ENCODE results near the gene LOXHD1.

LOXHD1 gene

GRCh38 chr18:46462523-46462922 lies 194.5 kb downstream of the LOXHD1 start:
- TF ChIP-seq, protein P1, sequence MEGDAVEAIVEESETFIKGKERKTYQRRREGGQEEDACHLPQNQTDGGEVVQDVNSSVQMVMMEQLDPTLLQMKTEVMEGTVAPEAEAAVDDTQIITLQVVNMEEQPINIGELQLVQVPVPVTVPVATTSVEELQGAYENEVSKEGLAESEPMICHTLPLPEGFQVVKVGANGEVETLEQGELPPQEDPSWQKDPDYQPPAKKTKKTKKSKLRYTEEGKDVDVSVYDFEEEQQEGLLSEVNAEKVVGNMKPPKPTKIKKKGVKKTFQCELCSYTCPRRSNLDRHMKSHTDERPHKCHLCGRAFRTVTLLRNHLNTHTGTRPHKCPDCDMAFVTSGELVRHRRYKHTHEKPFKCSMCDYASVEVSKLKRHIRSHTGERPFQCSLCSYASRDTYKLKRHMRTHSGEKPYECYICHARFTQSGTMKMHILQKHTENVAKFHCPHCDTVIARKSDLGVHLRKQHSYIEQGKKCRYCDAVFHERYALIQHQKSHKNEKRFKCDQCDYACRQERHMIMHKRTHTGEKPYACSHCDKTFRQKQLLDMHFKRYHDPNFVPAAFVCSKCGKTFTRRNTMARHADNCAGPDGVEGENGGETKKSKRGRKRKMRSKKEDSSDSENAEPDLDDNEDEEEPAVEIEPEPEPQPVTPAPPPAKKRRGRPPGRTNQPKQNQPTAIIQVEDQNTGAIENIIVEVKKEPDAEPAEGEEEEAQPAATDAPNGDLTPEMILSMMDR (IDR thresholded peaks at IDR 0.05; ENCODE audit: insufficient read depth, low read depth, low read length, missing control alignments) = no peak
- no peak for DNase-seq (ENCODE audit: low read depth)
- no peak overlapping the region for H3K4me3 ChIP-seq (ENCODE audit: low read length)

GRCh38 chr18:46461993-46462392 lies 195.0 kb downstream of the LOXHD1 start:
- DNase-seq (ENCODE audit: low read depth) = no peak
- TF ChIP-seq, protein P1 (IDR thresholded peaks at IDR 0.05; ENCODE audit: insufficient read depth, low read depth, low read length, missing control alignments) = no peak
- no peak overlapping the region for H3K4me3 ChIP-seq (ENCODE audit: low read length)

DNA sequence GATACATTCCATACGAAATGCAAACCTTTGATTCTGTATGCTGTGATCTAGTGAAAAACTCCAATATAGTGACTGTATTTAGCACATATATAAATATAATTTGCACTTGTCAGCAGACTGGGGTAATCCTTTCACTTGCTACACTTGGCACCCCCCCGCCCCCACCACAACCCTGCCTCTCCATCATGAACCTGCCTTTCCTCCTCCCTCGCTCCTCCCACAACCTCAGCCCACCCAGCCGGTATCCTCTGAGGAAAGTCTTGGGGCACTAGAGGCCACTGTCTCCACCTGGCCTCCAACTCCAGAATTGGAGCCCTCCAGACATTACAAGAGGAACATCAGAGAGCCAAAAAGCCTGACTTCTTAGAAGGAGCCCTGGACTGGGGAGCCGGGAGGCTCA lies 196.3 kb downstream of the LOXHD1 start:
- TF ChIP-seq, protein P1 (IDR thresholded peaks at IDR 0.05; ENCODE audit: insufficient read depth, low read depth, low read length, missing control alignments) = no peak
- no peak overlapping the region for H3K4me3 ChIP-seq (ENCODE audit: low read length)
- no peak for DNase-seq (ENCODE audit: low read depth)

- no peak overlapping the region for H3K4me3 ChIP-seq (ENCODE audit: low read length)
- TF ChIP-seq, protein P1 (IDR thresholded peaks at IDR 0.05; ENCODE audit: insufficient read depth, low read depth, low read length, missing control alignments) = no peak
These were observed 197.1 kb downstream of the LOXHD1 start for GRCh38 chr18:46459789-46460455.

GRCh38 chr18:46458472-46458871 lies 198.5 kb downstream of the LOXHD1 start:
- no peak overlapping the region for H3K4me3 ChIP-seq (ENCODE audit: low read length)
- TF ChIP-seq, protein P1 (IDR thresholded peaks at IDR 0.05; ENCODE audit: insufficient read depth, low read depth, low read length, missing control alignments) = no peak
- no peak for DNase-seq (ENCODE audit: low read depth)

More at GRCh38 chr18:46459789-46460455, 197.1 kb downstream of the LOXHD1 start:
- no peak for DNase-seq (ENCODE audit: low read depth)

GRCh38 chr18:46456691-46457090 lies 200.3 kb downstream of the LOXHD1 start:
- no peak for DNase-seq (ENCODE audit: low read depth)
- H3K4me3 ChIP-seq (ENCODE audit: low read length) = no peak overlapping the region
- TF ChIP-seq, protein P1 (IDR thresholded peaks at IDR 0.05; ENCODE audit: insufficient read depth, low read depth, low read length, missing control alignments) = no peak

GRCh38 chr18:46452820-46453219 lies 204.2 kb downstream of the LOXHD1 start:
- DNase-seq (ENCODE audit: low read depth) = peak; percentile 75
- no peak overlapping the region for H3K4me3 ChIP-seq (ENCODE audit: low read length)
- TF ChIP-seq, protein P1 (IDR thresholded peaks at IDR 0.05; ENCODE audit: insufficient read depth, low read depth, low read length, missing control alignments) = no peak

Data from epithelial cell of esophagus (primary cell).